GM23338 (cell line): Measurements from ENCODE around the gene PHTF2.

Experiments
- CREB1 ChIP-seq: fragments of 250-450 bp; sonication (Bioruptor Pico); IDR thresholded peaks from 2 replicates; pipeline ENCODE4 v1.5.0; 2020; ENCODE audit warnings: low read depth, mild to moderate bottlenecking, moderate library complexity
- CTCF ChIP-seq, 2 experiments: fragments of 200-600 bp in 1 of 2; sonication (generic) in 1 of 2; conservative IDR thresholded peaks; 2 replicates each; pipeline versions ENCODE4 v1.5.1 to v1.6.1; 2016 to 2017; ENCODE audit warnings: antibody characterized with exemption in 2 of 2, low read depth in 2 of 2, mild to moderate bottlenecking in 2 of 2, moderate library complexity in 1 of 2
- EZH2 ChIP-seq: fragments of 200-600 bp; sonication (generic); IDR thresholded peaks from one replicate; pipeline ENCODE4 v1.8.0; 2017; ENCODE audit warnings: antibody characterized with exemption, mild to moderate bottlenecking, low read depth; ENCODE audit not compliant: unreplicated experiment
- JUNB ChIP-seq: IDR thresholded peaks from one replicate; pipeline ENCODE4 v1.6.1; 2016; ENCODE audit warnings: antibody characterized with exemption; ENCODE audit not compliant: unreplicated experiment
- POLR2AphosphoS5 ChIP-seq: IDR thresholded peaks from 2 replicates; pipeline ENCODE4 v1.6.1; 2016; ENCODE audit warnings: antibody characterized with exemption, low read depth
- REST ChIP-seq: IDR thresholded peaks from one replicate; pipeline ENCODE4 v1.6.1; 2018; ENCODE audit warnings: antibody characterized with exemption; ENCODE audit not compliant: unreplicated experiment

- 0 out of 4 replicates have a peak, but pooled peaks of 1 of the 2 experiments have one; percentile 1 for TF ChIP-seq CTCF (conservative IDR thresholded peaks at IDR 0.05; ENCODE audit: low read depth in 2 of 2)
- no peak for TF ChIP-seq REST
- TF ChIP-seq POLR2AphosphoS5 = no peak
- TF ChIP-seq CREB1 (CRISPR knock-in tag) = no peak
- no peak for TF ChIP-seq EZH2
- TF ChIP-seq JUNB = no peak
Observed at GRCh38 chr7:77799078-77799964, 748 bp downstream of the PHTF2 start.
